ENCODE measurements around the gene LONRF2. TPM values are rescaled to one million over a fixed set of nuclear protein-coding genes. Genes with fewer than 3 reads are reported as not detected.

Gene LONRF2
- total RNA-seq, 1 experiment from 2014 or later: 2.7 TPM

DNA sequence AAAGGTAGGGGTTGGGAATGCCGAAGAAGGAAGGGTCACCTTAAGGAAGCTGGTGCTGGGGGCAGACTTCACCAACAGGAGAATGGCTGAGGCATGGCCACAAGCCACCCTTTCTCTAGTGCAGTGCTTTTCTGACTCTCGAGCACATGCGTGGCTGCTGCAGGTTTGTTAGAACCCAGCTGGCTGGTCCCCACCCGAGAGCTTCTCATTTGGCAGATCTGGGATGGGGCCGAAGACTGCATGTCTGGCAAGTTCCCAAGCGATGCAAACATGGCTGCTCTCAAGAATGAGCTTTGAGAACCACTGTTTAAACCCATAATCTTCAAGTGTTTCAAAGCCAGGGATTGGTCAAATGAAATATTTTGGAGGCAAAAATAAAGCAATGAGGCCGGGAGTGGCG is 63.2 kb downstream of the LONRF2 start:
- TF ChIP-seq, protein P1, sequence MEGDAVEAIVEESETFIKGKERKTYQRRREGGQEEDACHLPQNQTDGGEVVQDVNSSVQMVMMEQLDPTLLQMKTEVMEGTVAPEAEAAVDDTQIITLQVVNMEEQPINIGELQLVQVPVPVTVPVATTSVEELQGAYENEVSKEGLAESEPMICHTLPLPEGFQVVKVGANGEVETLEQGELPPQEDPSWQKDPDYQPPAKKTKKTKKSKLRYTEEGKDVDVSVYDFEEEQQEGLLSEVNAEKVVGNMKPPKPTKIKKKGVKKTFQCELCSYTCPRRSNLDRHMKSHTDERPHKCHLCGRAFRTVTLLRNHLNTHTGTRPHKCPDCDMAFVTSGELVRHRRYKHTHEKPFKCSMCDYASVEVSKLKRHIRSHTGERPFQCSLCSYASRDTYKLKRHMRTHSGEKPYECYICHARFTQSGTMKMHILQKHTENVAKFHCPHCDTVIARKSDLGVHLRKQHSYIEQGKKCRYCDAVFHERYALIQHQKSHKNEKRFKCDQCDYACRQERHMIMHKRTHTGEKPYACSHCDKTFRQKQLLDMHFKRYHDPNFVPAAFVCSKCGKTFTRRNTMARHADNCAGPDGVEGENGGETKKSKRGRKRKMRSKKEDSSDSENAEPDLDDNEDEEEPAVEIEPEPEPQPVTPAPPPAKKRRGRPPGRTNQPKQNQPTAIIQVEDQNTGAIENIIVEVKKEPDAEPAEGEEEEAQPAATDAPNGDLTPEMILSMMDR (conservative IDR thresholded peaks at IDR 0.05): no peak
- no peaks in the 10 kb centered on the region for H3K27me3 ChIP-seq (ENCODE audit: insufficient read depth, low read length)
- no peak overlapping the region for H2AFZ ChIP-seq (ENCODE audit: low read length)
- no peaks in the 10 kb centered on the region for H4K20me1 ChIP-seq (ENCODE audit: control insufficient read depth, insufficient read depth, insufficient read length)
- H4K91ac ChIP-seq (ENCODE audit: insufficient read length, low read depth, low read length): no peak overlapping the region
- H3K27ac ChIP-seq (ENCODE audit: insufficient read length, low read depth, low read length): no peak overlapping the region
- Mint-ChIP-seq H3K27ac (no peak overlapping the region), H3K27me3 (ENCODE audit: low read depth) (peaks cover 2% of the 10 kb centered on the region; the same call in 1 of the 2 replicates), H3K9me3 (no peaks in the 10 kb centered on the region), H3K4me1 (peaks cover 14% of the 10 kb centered on the region in 2 experiments), H3K4me3 (no peak overlapping the region), H3K36me3 (ENCODE audit: insufficient read depth in 1 of 3, low read depth in 3 of 3) (no peaks in the 10 kb centered on the region)
- H2BK5ac ChIP-seq (ENCODE audit: insufficient read length, low read length): no peak overlapping the region
- H3K14ac ChIP-seq (ENCODE audit: insufficient read depth, low read length): no peak overlapping the region
- no peaks in the 10 kb centered on the region for H3K23me2 ChIP-seq (ENCODE audit: insufficient read length, low read depth, low read length, poor library complexity, severe bottlenecking)
- no peak overlapping the region for H3T11ph ChIP-seq (ENCODE audit: low read length)
- H3K4ac ChIP-seq (ENCODE audit: low read depth, low read length): no peak overlapping the region
- H3K9me3 ChIP-seq (ENCODE audit: control insufficient read depth, low read depth, low read length): no peaks in the 10 kb centered on the region
- no CpG with 5 or more reads among the region's 8 CpGs for WGBS (ENCODE audit: extremely low coverage, insufficient read length, low lambda C conversion rate)
- H2BK20ac ChIP-seq (ENCODE audit: low read depth, low read length, poor library complexity, severe bottlenecking): no peak overlapping the region
- no peak overlapping the region for H2BK120ac ChIP-seq (ENCODE audit: low read depth, low read length, poor library complexity, severe bottlenecking)
- no peak overlapping the region for H4K8ac ChIP-seq (replicated peaks; ENCODE audit: insufficient read length, low read depth, low read length)
- H3K79me1 ChIP-seq (ENCODE audit: insufficient read depth, low read depth, low read length, poor library complexity, severe bottlenecking): no peaks in the 10 kb centered on the region
- no peak overlapping the region for H3K56ac ChIP-seq (ENCODE audit: insufficient read length, low read depth, low read length)
- H2AK5ac ChIP-seq (ENCODE audit: insufficient read length, low read length): no peak overlapping the region
- H3K79me2 ChIP-seq (ENCODE audit: insufficient read depth, low read length): no peaks in the 10 kb centered on the region
- no peak overlapping the region for H2BK15ac ChIP-seq (ENCODE audit: low read depth, low read length)
- no peak overlapping the region for H3K4me2 ChIP-seq (ENCODE audit: insufficient read depth, insufficient read length, low read length)
- DNase-seq: no peak
- no peak overlapping the region for H2BK12ac ChIP-seq (ENCODE audit: insufficient read length, low read depth, low read length)
- H3K4me1 ChIP-seq (ENCODE audit: insufficient read depth, low read length): no peaks in the 10 kb centered on the region
- no peak overlapping the region for H4K5ac ChIP-seq (ENCODE audit: insufficient read length, low read depth, low read length)
- H3K18ac ChIP-seq (ENCODE audit: insufficient read length, low read depth, low read length): no peak overlapping the region
- no peak overlapping the region for H3K23ac ChIP-seq (ENCODE audit: insufficient read length, low read depth, low read length)
- H3K9ac ChIP-seq (ENCODE audit: extremely low read depth, insufficient read length, low read length): no peak overlapping the region

All from H9 (cell line).